Urothelium cell line (cell line): ENCODE measurements around the gene HOXA13.

ENCODE experiments used
- DNase-seq: peaks from one replicate; pipeline ENCODE4 v3.0.0; 2011; ENCODE audit warnings: low spot score, mixed read lengths
- FAIRE-seq: peaks from 2 replicates; lab custom pipeline; 2011; peaks lifted over from hg19 to GRCh38; lab: Jason Lieb, UNC

The HOXA13 gene

GRCh38 chr7:27150568-27151340 lies 49.1 kb downstream of the HOXA13 start:
- DNase-seq (peak; percentile 92), FAIRE-seq (peak; percentile 97)

DNA sequence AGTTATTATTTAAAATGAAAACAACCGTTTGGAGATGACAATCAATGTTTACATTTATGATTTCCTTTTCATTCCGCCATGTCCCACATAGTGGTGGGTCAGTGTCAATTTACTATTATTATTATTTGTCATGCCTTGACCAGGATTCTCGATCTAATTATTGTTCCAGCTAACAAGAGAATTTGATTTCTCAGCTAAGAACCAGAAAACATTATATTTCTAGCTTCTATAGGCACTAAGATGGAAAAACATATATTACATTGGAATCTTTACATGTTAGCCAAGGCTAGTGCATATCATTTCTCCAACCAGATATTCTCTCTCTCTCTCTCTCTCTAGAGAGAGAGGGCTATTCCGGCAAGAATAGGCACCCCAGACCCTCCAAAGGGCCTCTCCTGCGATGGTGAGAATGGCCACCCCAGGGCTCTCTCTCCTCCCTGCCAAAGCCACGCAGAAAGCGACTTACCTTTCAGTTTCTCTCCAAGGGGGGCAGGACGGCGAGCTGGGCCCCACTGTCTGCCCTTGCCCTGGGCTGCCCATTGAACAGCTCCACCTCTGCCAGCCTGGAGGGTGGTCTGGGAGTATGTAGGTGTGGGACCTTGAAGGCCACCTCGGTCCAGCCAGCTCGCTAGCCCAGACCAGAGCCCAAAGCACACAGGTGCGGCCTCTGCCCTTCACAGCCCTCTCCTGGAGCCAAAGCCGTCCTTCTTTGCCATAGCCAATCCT lies 49.9 kb downstream of the HOXA13 start:
- FAIRE-seq: no peak
- DNase-seq: no peak

DNA sequence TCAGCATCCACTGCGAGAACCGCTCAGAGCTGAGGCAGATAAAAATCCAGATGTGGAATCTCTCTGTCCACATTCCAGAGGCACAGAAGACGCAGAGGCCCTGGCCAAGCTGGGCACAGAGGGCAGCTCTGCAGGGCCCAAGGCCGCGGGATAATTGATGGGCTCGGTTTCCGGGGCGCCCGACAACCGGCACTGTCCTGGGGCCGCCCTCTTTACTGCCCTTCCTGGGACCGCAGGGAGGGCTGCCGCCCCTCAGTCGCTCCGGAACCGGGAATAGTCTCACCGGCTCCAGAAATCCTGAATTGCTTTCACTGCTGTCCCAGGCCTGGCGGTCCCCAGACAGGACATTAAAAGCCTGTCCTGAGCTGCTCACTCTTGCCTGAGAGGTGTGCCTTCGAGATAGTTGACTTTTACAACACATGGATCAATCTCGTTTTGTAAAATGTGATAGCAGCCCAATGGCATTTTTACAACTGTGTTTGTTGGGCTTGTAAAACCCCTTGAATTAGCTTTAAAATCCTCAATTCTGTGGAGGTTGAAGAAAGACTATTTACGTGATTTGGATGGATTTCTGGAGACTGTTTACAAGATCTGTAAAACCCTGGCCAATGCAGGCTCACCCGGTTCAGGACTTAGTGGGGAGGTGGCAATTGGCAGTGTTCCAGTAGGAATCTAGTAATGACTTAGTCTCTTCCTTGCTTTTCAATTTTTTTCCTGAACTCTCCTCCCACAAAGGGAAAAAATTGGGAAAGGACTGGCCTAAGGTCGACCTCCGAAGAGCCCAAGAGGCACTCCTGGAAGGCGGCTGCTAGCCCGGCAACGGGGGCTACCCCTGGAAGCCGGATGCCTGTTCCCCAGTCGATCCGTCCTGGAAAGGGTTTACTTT lies 50.9 kb downstream of the HOXA13 start:
- no peak for FAIRE-seq

DNA sequence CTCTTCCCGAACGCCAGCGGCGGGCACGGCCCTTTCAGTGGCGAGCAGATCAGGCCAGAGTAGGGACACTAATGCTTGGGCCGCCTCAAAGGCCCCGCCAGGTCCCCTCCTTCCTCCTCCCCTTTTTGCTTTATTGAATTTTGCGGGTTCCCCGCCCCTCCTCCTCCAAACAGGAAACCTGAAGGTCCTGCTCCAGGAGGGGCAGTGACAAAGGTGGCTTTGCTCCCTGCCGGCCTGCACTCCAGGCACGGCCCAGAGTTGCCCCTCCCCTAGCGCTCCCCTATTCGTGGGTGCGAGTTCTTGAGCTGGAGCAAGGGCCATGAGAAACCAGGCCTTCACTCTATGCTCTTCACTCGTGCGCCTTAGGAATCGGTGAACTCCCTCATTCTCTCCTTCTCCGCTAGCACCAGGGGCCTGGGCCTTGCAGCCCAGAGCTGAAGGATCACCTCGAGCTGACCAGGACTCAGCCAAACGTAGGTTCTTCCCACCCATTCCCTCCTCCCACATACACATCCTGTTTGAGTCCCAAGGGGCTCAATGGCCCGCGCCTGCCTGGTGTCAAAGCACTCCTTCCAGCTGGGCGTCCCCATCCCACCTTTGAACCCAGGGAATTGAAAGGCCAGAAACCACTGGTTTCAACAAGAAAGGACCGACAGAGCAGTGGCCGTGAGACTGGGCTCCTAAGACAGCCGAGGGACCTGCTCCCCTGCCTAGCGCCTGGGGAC lies 51.7 kb downstream of the HOXA13 start:
- FAIRE-seq: no peak
- no peak for DNase-seq

More for the DNA sequence above, 50.9 kb downstream of the HOXA13 start:
- no peak for DNase-seq

DNA sequence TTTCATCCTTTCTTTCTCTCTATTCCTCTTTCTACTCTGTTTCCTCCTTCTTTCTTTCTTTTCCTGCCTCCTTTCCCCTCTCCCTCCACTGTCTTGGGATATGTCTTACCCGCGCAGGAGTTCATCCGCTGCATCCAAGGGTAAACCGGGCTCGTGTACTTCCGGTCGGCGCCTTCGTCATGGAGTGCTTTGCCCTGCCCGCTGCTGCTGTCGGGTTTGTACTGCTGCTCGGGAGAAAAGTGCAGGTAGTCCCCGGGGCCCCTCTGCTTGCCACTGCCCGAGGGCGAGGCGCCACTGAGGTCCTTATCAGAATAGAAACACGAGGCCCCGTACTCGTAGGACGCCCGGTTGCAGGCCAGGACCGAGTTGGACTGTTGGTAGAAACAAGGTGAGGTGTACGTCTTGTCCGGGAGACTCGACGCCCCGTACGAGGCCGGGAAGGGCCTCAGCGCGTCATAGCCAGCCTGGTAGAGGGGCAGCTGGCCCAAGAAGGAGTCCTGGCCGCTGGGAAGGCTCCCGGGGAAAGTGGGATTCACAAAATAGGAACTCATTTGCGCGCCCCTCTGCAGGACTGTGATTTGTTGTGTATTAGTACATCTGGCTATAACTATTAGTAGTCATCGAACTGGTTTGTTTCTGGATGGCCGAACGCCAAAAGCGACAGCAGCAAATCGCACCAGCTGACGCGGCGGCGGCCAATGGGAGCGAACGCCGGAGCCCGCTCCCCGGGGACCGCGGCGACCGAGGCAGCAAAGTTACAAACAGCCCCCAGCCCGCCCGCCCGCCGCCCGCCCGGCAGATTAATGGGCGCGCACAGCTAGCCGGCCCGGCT lies 52.5 kb downstream of the HOXA13 start, which contains the start of gene HOXA6:
HOXA6 (minus strand) TSS at position 576 of the 832 bp plus-strand sequence; CDS start at position 551, 25 bp downstream.
- DNase-seq: no peak
- no peak for FAIRE-seq

GRCh38 chr7:27146491-27147198 lies 53.2 kb downstream of the HOXA13 start:
- no peak for FAIRE-seq
- no peak for DNase-seq

- DNase-seq (no peak), FAIRE-seq (no peak)
Measured at GRCh38 chr7:27145914-27146412, 53.9 kb downstream of the HOXA13 start.

DNA sequence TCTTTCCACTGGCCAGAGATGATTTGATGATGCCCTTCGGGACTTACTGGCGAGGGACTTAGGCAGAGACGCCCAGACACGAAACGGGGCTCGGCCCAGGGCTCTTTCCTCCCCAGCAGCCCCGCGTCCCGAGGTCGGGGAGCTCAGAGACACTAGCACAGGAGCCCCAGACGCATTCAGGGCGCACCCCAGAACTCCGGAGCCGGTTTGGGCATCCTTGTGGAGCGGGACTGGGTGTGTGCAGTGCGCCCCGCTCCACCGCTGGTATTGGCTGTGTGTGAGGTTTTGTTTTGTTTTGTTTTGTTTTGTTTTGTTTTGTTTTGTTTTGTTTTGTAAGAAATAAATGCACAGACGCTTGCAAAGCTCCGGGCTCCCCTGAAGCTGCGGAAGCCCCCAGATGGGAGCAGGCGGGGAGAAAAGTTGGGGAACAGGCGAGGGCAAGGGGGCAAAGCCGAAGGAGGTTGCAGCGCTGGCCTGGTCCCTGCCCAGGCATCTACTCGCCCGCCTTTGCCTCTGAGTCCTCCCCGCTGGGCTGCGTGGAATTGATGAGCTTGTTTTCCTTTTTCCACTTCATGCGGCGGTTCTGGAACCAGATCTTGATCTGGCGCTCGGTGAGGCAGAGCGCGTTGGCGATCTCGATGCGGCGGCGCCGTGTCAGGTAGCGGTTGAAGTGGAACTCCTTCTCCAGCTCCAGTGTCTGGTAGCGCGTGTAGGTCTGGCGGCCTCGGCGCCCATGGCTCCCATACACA lies 54.6 kb downstream of the HOXA13 start:
- FAIRE-seq (no peak), DNase-seq (no peak)

GRCh38 chr7:27144781-27145164 lies 55.1 kb downstream of the HOXA13 start:
- FAIRE-seq: no peak

More at GRCh38 chr7:27144781-27145164, 55.1 kb downstream of the HOXA13 start:
- no peak for DNase-seq
